Left ventricle myocardium superior (tissue), 1 donor: Measurements from ENCODE around the gene SEZ6L. TPM values are rescaled to one million over a fixed set of nuclear protein-coding genes. Genes with fewer than 3 reads are reported as not detected.
A peak's percentile ranks its signal among the peaks of the same experiment; 100 is the strongest.

Source experiments
- ATAC-seq: fragments of 200-7000 bp; cut with Tn5 transposase; one replicate; pipeline ENCODE4 v1.9.1; 2020; ENCODE audit warnings: mild to moderate bottlenecking, moderate library complexity
- DNase-seq: peaks from one replicate; pipeline ENCODE4 v3.0.0-alpha.2; 2020
- intact Hi-C: fragments of 100-400 bp; cut with micrococcal nuclease; formaldehyde crosslinking; loops from one replicate; pipeline ENCODE4 v1.11.0; 2022
- long read RNA-seq: library from polyadenylated mRNA; unstranded; transcript quantifications from one replicate; pipeline ENCODE4 v2.0.0, GENCODE V29; 2021
- total RNA-seq: library from RNA; stranded (reverse); fragmentation: NEBNext Ultra II Directional; extraction: Animal tissue kit (Norgen Biotek cat#: 25700); gene quantifications from one replicate; pipeline ENCODE4 v1.2.1, GENCODE V29; 2021
- donor health status: DM: no; HTN: yes; CAD: no; lungs with severe emphysema.

Gene SEZ6L
- total RNA-seq = 0.37 TPM
- long read RNA-seq = 0 reads

- ATAC-seq (peak; percentile 85), DNase-seq (peak; percentile 36)
- intact Hi-C loops = no loop called here
Observed at GRCh38 chr22:26169315-26170111, at the start of gene SEZ6L. SEZ6L (plus strand) TSS chr22:26169462; CDS start chr22:26169670, 208 bp downstream.

GRCh38 chr22:26122920-26123468, 46.3 kb upstream of the SEZ6L start:
- intact Hi-C loops = no loop called here
- DNase-seq (no peak), ATAC-seq (no peak)

GRCh38 chr22:26124991-26125725, 44.1 kb upstream of the SEZ6L start:
- ATAC-seq (no peak), DNase-seq (no peak)
- intact Hi-C loops = no loop called here

- intact Hi-C loops = no loop called here
- no peak for DNase-seq
- no peak for ATAC-seq
Observed at GRCh38 chr22:26127126-26127525, 42.1 kb upstream of the SEZ6L start.

GRCh38 chr22:26127556-26127955, 41.7 kb upstream of the SEZ6L start:
- no peak for DNase-seq
- no peak for ATAC-seq
- intact Hi-C loops = no loop called here

- intact Hi-C loops = no loop called here
Observed at GRCh38 chr22:26131589-26132154, 37.6 kb upstream of the SEZ6L start.

GRCh38 chr22:26134654-26135330, 34.5 kb upstream of the SEZ6L start:
- DNase-seq = no peak
- no peak for ATAC-seq
- intact Hi-C loops = no loop called here

More at GRCh38 chr22:26131589-26132154, 37.6 kb upstream of the SEZ6L start:
- DNase-seq = no peak
- no peak for ATAC-seq

GRCh38 chr22:26135806-26136205, 33.5 kb upstream of the SEZ6L start:
- ATAC-seq (no peak), DNase-seq (no peak)
- intact Hi-C loops = no loop called here

GRCh38 chr22:26139310-26139709, 30.0 kb upstream of the SEZ6L start:
- intact Hi-C loops = no loop called here
- DNase-seq = peak; percentile 30
- no peak for ATAC-seq

- no peak for ATAC-seq
- intact Hi-C loops = no loop called here
- DNase-seq = no peak
Observed at GRCh38 chr22:26141831-26142230, 27.4 kb upstream of the SEZ6L start.

- ATAC-seq = no peak
- intact Hi-C loops = no loop called here
Observed at GRCh38 chr22:26143806-26144325, 25.4 kb upstream of the SEZ6L start.

GRCh38 chr22:26159886-26160285, 9.4 kb upstream of the SEZ6L start:
- ATAC-seq = no peak
- no peak for DNase-seq
- intact Hi-C loops = no loop called here

More at GRCh38 chr22:26143806-26144325, 25.4 kb upstream of the SEZ6L start:
- DNase-seq = no peak

GRCh38 chr22:26161746-26162145, 7.5 kb upstream of the SEZ6L start:
- intact Hi-C loops = no loop called here
- ATAC-seq = no peak
- no peak for DNase-seq

GRCh38 chr22:26162926-26163325, 6.3 kb upstream of the SEZ6L start:
- DNase-seq = no peak
- intact Hi-C loops = no loop called here
- no peak for ATAC-seq

GRCh38 chr22:26164174-26164573, 5.1 kb upstream of the SEZ6L start:
- intact Hi-C loops = no loop called here
- ATAC-seq = no peak
- no peak for DNase-seq

- ATAC-seq (no peak), DNase-seq (no peak)
- intact Hi-C loops = no loop called here
Observed at GRCh38 chr22:26168330-26168851, 871 bp upstream of the SEZ6L start.

GRCh38 chr22:26168939-26169314, 335 bp upstream of the SEZ6L start:
- intact Hi-C loops = no loop called here

GRCh38 chr22:26170112-26170492, 840 bp downstream of the SEZ6L start:
- intact Hi-C loops = no loop called here
- DNase-seq (no peak), ATAC-seq (no peak)

More at GRCh38 chr22:26168939-26169314, 335 bp upstream of the SEZ6L start:
- ATAC-seq (peak; percentile 65), DNase-seq (peak; percentile 31)
